GM12865 (cell line): Measurements from ENCODE around the gene ROBO1.
A peak's percentile ranks its signal among the peaks of the same experiment; 100 is the strongest.

Experiments
- DNase-seq: peaks from one replicate; pipeline ENCODE4 v3.0.0; 2010; ENCODE audit warnings: low read depth
- H3K4me3 ChIP-seq: 2 replicates; pipeline ENCODE4 v1.5.1; 2011; ENCODE audit warnings: mild to moderate bottlenecking, low read depth, low read length, control low read depth
- TF ChIP-seq, protein P1 (sequence below): IDR thresholded peaks from 2 replicates; pipeline ENCODE4 v1.5.1; 2011; ENCODE audit warnings: low read length, control low read depth, low read depth, inconsistent platforms; ENCODE audit not compliant: insufficient read depth; ENCODE audit errors: missing control alignments

ROBO1 gene

GRCh38 chr3:78918361-78919020 lies 849.3 kb downstream of the ROBO1 start:
- TF ChIP-seq, protein P1, sequence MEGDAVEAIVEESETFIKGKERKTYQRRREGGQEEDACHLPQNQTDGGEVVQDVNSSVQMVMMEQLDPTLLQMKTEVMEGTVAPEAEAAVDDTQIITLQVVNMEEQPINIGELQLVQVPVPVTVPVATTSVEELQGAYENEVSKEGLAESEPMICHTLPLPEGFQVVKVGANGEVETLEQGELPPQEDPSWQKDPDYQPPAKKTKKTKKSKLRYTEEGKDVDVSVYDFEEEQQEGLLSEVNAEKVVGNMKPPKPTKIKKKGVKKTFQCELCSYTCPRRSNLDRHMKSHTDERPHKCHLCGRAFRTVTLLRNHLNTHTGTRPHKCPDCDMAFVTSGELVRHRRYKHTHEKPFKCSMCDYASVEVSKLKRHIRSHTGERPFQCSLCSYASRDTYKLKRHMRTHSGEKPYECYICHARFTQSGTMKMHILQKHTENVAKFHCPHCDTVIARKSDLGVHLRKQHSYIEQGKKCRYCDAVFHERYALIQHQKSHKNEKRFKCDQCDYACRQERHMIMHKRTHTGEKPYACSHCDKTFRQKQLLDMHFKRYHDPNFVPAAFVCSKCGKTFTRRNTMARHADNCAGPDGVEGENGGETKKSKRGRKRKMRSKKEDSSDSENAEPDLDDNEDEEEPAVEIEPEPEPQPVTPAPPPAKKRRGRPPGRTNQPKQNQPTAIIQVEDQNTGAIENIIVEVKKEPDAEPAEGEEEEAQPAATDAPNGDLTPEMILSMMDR: no peak
- H3K4me3 ChIP-seq: no peak overlapping the region
- peak; percentile 26 for DNase-seq

DNA sequence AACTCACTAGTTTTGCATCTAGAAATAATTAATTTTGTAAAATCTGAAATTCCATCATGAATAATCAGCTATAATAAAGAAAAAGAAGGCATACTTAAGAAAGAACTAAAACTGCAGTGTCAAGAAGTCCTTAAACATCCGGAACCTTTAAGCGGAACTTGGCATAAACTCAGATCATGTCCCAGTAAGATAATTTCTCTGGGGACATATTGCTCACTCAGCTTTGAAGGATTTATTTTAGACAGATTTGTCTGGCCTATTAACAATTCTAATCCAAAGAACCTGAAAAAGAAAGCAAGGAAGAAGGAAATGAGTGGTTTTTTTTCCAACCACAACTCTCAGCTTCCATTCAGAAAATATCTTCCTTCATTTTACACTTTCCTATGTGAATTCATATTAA lies 850.3 kb downstream of the ROBO1 start:
- no peak for DNase-seq
- no peak overlapping the region for H3K4me3 ChIP-seq
- TF ChIP-seq, protein P1: no peak

DNA sequence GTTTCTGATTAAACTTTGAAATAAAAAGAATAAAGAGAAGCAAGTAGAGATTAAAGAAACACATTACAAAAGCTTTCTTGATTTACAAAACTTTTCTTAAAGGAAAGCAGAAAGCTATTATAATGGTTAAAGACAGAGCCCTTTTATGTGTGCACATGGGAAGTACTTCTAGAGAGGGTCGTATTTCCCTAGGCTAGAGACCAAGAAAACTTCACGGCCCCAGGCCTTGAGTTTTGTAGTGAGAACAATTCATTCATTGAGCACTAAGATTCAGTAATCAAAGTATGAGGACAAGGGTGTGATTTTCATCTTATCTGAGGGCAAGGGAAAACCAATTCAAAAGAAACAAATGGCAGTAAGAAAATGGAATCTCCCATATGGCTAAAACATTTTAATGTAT lies 854.1 kb downstream of the ROBO1 start:
- TF ChIP-seq, protein P1: no peak
- DNase-seq: no peak
- H3K4me3 ChIP-seq: no peak overlapping the region

GRCh38 chr3:78912687-78913086 lies 855.1 kb downstream of the ROBO1 start:
- TF ChIP-seq, protein P1: no peak
- DNase-seq: no peak
- H3K4me3 ChIP-seq: no peak overlapping the region

- TF ChIP-seq, protein P1: no peak
- DNase-seq: no peak
- H3K4me3 ChIP-seq: no peak overlapping the region; the same call in 1 of the 2 replicates
Observed at GRCh38 chr3:78912259-78912658, 855.5 kb downstream of the ROBO1 start.

DNA sequence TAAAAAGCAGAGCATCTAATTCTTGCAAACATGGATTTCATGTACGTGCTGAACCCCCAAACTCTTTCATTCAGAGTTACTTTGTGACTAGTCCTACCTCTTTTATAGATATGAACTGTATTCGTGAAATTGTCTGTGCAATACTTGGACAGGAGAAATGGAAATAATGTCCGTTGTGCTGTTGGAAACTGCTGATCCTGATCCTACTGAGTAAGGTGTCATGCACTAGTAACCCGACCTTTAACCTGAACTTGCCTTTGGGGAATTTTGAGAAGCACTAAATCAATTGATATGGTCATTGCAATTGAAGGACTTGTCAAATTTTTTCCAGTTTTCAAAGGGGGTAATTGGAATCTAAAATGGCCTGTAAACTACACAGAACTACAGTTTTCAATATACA lies 856.4 kb downstream of the ROBO1 start:
- DNase-seq: no peak
- H3K4me3 ChIP-seq: no peak overlapping the region
- TF ChIP-seq, protein P1: no peak

GRCh38 chr3:78908236-78908635 lies 859.6 kb downstream of the ROBO1 start:
- DNase-seq: no peak
- H3K4me3 ChIP-seq: no peak overlapping the region

More at GRCh38 chr3:78908236-78908635, 859.6 kb downstream of the ROBO1 start:
- TF ChIP-seq, protein P1: no peak
